ENCODE measurements around the gene DNM3. TPM values are rescaled to one million over a fixed set of nuclear protein-coding genes. Genes with fewer than 3 reads are reported as not detected.

The DNM3 gene
- total RNA-seq, 1 experiment from 2014 or later: 1.2 TPM

- no peak for DNase-seq
- CTCF ChIA-PET: no interaction called here
- Mint-ChIP-seq H3K36me3 (ENCODE audit: insufficient read depth, unreplicated experiment) (no peaks in the 10 kb centered on the region), H3K4me1 (ENCODE audit: low read depth, unreplicated experiment) (no peaks in the 10 kb centered on the region), H3K27me3 (ENCODE audit: unreplicated experiment) (no peaks in the 10 kb centered on the region), H3K4me3 (ENCODE audit: low read depth, unreplicated experiment) (no peak overlapping the region), H3K9me3 (ENCODE audit: low read depth, unreplicated experiment) (no peaks in the 10 kb centered on the region), H3K27ac (ENCODE audit: unreplicated experiment) (no peak overlapping the region)
- BruUV-seq (replicated peaks): no TSS peak
- intact Hi-C loops (cut with micrococcal nuclease; ENCODE audit: unreplicated experiment): no loop called here
- TF ChIP-seq CTCF (IDR thresholded peaks at IDR 0.05; ENCODE audit: unreplicated experiment): no peak
Measured at GRCh38 chr1:172269644-172270043, 428.3 kb downstream of the DNM3 start.

GRCh38 chr1:172270605-172271004 lies 429.3 kb downstream of the DNM3 start:
- no peak for TF ChIP-seq CTCF (IDR thresholded peaks at IDR 0.05; ENCODE audit: unreplicated experiment)
- no peak for DNase-seq
- Mint-ChIP-seq H3K4me1 (ENCODE audit: low read depth, unreplicated experiment) (peaks cover 7% of the 10 kb centered on the region), H3K27ac (ENCODE audit: unreplicated experiment) (no peak overlapping the region), H3K4me3 (ENCODE audit: low read depth, unreplicated experiment) (no peak overlapping the region), H3K36me3 (ENCODE audit: insufficient read depth, unreplicated experiment) (no peaks in the 10 kb centered on the region), H3K9me3 (ENCODE audit: low read depth, unreplicated experiment) (no peaks in the 10 kb centered on the region), H3K27me3 (ENCODE audit: unreplicated experiment) (no peaks in the 10 kb centered on the region)
- CTCF ChIA-PET: no interaction called here
- no TSS peak for BruUV-seq (replicated peaks)
- intact Hi-C loops (cut with micrococcal nuclease; ENCODE audit: unreplicated experiment): no loop called here

GRCh38 chr1:172272087-172272486 lies 430.8 kb downstream of the DNM3 start:
- intact Hi-C loops (cut with micrococcal nuclease; ENCODE audit: unreplicated experiment): no loop called here
- Mint-ChIP-seq H3K4me1 (ENCODE audit: low read depth, unreplicated experiment) (peaks cover 19% of the 10 kb centered on the region), H3K9me3 (ENCODE audit: low read depth, unreplicated experiment) (no peaks in the 10 kb centered on the region), H3K4me3 (ENCODE audit: low read depth, unreplicated experiment) (no peak overlapping the region), H3K27me3 (ENCODE audit: unreplicated experiment) (no peaks in the 10 kb centered on the region), H3K27ac (ENCODE audit: unreplicated experiment) (no peak overlapping the region), H3K36me3 (ENCODE audit: insufficient read depth, unreplicated experiment) (no peaks in the 10 kb centered on the region)
- TF ChIP-seq CTCF (IDR thresholded peaks at IDR 0.05; ENCODE audit: unreplicated experiment): no peak
- BruUV-seq (replicated peaks): no TSS peak
- CTCF ChIA-PET: no interaction called here
- no peak for DNase-seq

GRCh38 chr1:172273647-172274396 lies 432.5 kb downstream of the DNM3 start:
- Mint-ChIP-seq H3K9me3 (ENCODE audit: low read depth, unreplicated experiment) (no peaks in the 10 kb centered on the region), H3K36me3 (ENCODE audit: insufficient read depth, unreplicated experiment) (no peaks in the 10 kb centered on the region), H3K4me3 (ENCODE audit: low read depth, unreplicated experiment) (no peak overlapping the region), H3K27ac (ENCODE audit: unreplicated experiment) (no peak overlapping the region), H3K27me3 (ENCODE audit: unreplicated experiment) (no peaks in the 10 kb centered on the region), H3K4me1 (ENCODE audit: low read depth, unreplicated experiment) (peaks cover 19% of the 10 kb centered on the region)
- intact Hi-C loops (cut with micrococcal nuclease; ENCODE audit: unreplicated experiment): no loop called here
- DNase-seq: no peak
- BruUV-seq (replicated peaks): no TSS peak
- CTCF ChIA-PET: no interaction called here
- no peak for TF ChIP-seq CTCF (IDR thresholded peaks at IDR 0.05; ENCODE audit: unreplicated experiment)
